ENCODE data around the gene ANO1.

Gene ANO1

GRCh38 chr11:70180906-70181305 is 102.8 kb downstream of the ANO1 start:
- no peaks in the 10 kb centered on the region for H3K27me3 ChIP-seq (ENCODE audit: low read length)
- H3K4me2 ChIP-seq (ENCODE audit: low read depth, low read length, poor library complexity, severe bottlenecking) = no peak overlapping the region
- H3K4me3 ChIP-seq (ENCODE audit: insufficient read depth, low read length, poor library complexity, severe bottlenecking) = no peak overlapping the region
- no peak overlapping the region for H3K27ac ChIP-seq (ENCODE audit: low read depth, low read length)
- no peak overlapping the region for H2AFZ ChIP-seq (ENCODE audit: low read depth, low read length, severe bottlenecking)
- no peaks in the 10 kb centered on the region for H4K20me1 ChIP-seq (ENCODE audit: low read depth, low read length)
- no peaks in the 10 kb centered on the region for H3F3A ChIP-seq (ENCODE audit: insufficient read depth)
- H3K9me2 ChIP-seq (replicated peaks; ENCODE audit: insufficient read depth, low read length) = no peaks in the 10 kb centered on the region
- H3K79me2 ChIP-seq (ENCODE audit: insufficient read depth, low read length) = no peaks in the 10 kb centered on the region
- no peaks in the 10 kb centered on the region for H3K36me3 ChIP-seq (ENCODE audit: low read length)
- H3K9ac ChIP-seq (ENCODE audit: low read length) = no peak overlapping the region
- TF ChIP-seq EZH2phosphoT487 (conservative IDR thresholded peaks at IDR 0.05; ENCODE audit: low read length) = no peak
- TF ChIP-seq, protein P1, sequence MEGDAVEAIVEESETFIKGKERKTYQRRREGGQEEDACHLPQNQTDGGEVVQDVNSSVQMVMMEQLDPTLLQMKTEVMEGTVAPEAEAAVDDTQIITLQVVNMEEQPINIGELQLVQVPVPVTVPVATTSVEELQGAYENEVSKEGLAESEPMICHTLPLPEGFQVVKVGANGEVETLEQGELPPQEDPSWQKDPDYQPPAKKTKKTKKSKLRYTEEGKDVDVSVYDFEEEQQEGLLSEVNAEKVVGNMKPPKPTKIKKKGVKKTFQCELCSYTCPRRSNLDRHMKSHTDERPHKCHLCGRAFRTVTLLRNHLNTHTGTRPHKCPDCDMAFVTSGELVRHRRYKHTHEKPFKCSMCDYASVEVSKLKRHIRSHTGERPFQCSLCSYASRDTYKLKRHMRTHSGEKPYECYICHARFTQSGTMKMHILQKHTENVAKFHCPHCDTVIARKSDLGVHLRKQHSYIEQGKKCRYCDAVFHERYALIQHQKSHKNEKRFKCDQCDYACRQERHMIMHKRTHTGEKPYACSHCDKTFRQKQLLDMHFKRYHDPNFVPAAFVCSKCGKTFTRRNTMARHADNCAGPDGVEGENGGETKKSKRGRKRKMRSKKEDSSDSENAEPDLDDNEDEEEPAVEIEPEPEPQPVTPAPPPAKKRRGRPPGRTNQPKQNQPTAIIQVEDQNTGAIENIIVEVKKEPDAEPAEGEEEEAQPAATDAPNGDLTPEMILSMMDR (IDR thresholded peaks at IDR 0.05; ENCODE audit: insufficient read depth, low read length, poor library complexity, severe bottlenecking) = no peak
- H3K9me3 ChIP-seq (ENCODE audit: insufficient read depth, low read length) = no peaks in the 10 kb centered on the region

DNA sequence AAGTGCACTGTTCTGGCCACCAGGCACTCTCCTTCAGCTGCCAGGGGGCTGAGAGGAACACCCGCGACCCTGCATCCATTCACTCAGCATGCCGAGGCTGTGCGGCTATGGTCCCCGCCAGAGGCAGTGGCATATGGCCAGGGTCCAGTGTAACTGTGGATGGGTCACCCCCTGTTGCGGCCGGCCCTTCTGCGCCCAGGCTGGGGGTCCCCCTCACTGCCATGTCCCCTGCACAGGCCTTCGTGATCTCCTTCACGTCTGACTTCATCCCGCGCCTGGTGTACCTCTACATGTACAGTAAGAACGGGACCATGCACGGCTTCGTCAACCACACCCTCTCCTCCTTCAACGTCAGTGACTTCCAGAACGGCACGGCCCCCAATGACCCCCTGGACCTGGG is 104.1 kb downstream of the ANO1 start:
- Histone ChIP-seq H3K27me3 (ENCODE audit: low read length) (no peaks in the 10 kb centered on the region), H3K9me2 (replicated peaks; ENCODE audit: insufficient read depth, low read length) (no peaks in the 10 kb centered on the region), H3F3A (ENCODE audit: insufficient read depth) (no peaks in the 10 kb centered on the region), H3K4me3 (ENCODE audit: insufficient read depth, low read length, poor library complexity, severe bottlenecking) (no peak overlapping the region), H3K79me2 (ENCODE audit: insufficient read depth, low read length) (no peaks in the 10 kb centered on the region), H3K27ac (ENCODE audit: low read depth, low read length) (no peak overlapping the region), H3K9me3 (ENCODE audit: insufficient read depth, low read length) (no peaks in the 10 kb centered on the region), H3K9ac (ENCODE audit: low read length) (no peak overlapping the region), H3K36me3 (ENCODE audit: low read length) (no peaks in the 10 kb centered on the region), H4K20me1 (ENCODE audit: low read depth, low read length) (no peaks in the 10 kb centered on the region), H3K4me2 (ENCODE audit: low read depth, low read length, poor library complexity, severe bottlenecking) (no peak overlapping the region), H2AFZ (ENCODE audit: low read depth, low read length, severe bottlenecking) (no peak overlapping the region)
- no peak for TF ChIP-seq EZH2phosphoT487 (conservative IDR thresholded peaks at IDR 0.05; ENCODE audit: low read length)
- TF ChIP-seq, protein P1 (IDR thresholded peaks at IDR 0.05; ENCODE audit: insufficient read depth, low read length, poor library complexity, severe bottlenecking) = no peak

- H3K36me3 ChIP-seq (ENCODE audit: low read length) = no peaks in the 10 kb centered on the region
- no peaks in the 10 kb centered on the region for H4K20me1 ChIP-seq (ENCODE audit: low read depth, low read length)
- H3K9me3 ChIP-seq (ENCODE audit: insufficient read depth, low read length) = no peaks in the 10 kb centered on the region
- no peaks in the 10 kb centered on the region for H3K9me2 ChIP-seq (replicated peaks; ENCODE audit: insufficient read depth, low read length)
- no peaks in the 10 kb centered on the region for H3F3A ChIP-seq (ENCODE audit: insufficient read depth)
- H3K4me3 ChIP-seq (ENCODE audit: insufficient read depth, low read length, poor library complexity, severe bottlenecking) = no peak overlapping the region
- TF ChIP-seq, protein P1 (IDR thresholded peaks at IDR 0.05; ENCODE audit: insufficient read depth, low read length, poor library complexity, severe bottlenecking) = no peak
- no peak for TF ChIP-seq EZH2phosphoT487 (conservative IDR thresholded peaks at IDR 0.05; ENCODE audit: low read length)
- H3K79me2 ChIP-seq (ENCODE audit: insufficient read depth, low read length) = no peaks in the 10 kb centered on the region
- no peaks in the 10 kb centered on the region for H3K27me3 ChIP-seq (ENCODE audit: low read length)
- no peak overlapping the region for H3K4me2 ChIP-seq (ENCODE audit: low read depth, low read length, poor library complexity, severe bottlenecking)
- no peak overlapping the region for H2AFZ ChIP-seq (ENCODE audit: low read depth, low read length, severe bottlenecking)
- no peak overlapping the region for H3K9ac ChIP-seq (ENCODE audit: low read length)
- H3K27ac ChIP-seq (ENCODE audit: low read depth, low read length) = no peak overlapping the region
These were observed 104.9 kb downstream of the ANO1 start for GRCh38 chr11:70183032-70183431.

Measured in SU-DHL-6 (cell line).